ENCODE results near the gene ARHGAP1.

ARHGAP1 gene

GRCh38 chr11:46700241-46701077, at the start of gene ARHGAP1, which contains the start of gene ZNF408:
TSS of gene ARHGAP1 (minus strand) at chr11:46700619. CDS start at chr11:46696107, 4,512 bp downstream.
TSS of gene ZNF408 (plus strand) at chr11:46701031. CDS start at chr11:46701048, 17 bp downstream.
- peak; percentile 94 for DNase-seq

GRCh38 chr11:46747150-46747549, 46.7 kb upstream of the ARHGAP1 start:
- DNase-seq, result no peak

GRCh38 chr11:46745995-46746394, 45.6 kb upstream of the ARHGAP1 start:
- no peak for DNase-seq

- DNase-seq, result no peak
These were observed 44.9 kb upstream of the ARHGAP1 start for GRCh38 chr11:46745328-46745727.

GRCh38 chr11:46743693-46744339, 43.4 kb upstream of the ARHGAP1 start:
- no peak for DNase-seq

GRCh38 chr11:46743043-46743442, 42.6 kb upstream of the ARHGAP1 start:
- no peak for DNase-seq

GRCh38 chr11:46741600-46742484, 41.4 kb upstream of the ARHGAP1 start:
- DNase-seq, result no peak

- DNase-seq, result no peak
These were observed 38.5 kb upstream of the ARHGAP1 start for GRCh38 chr11:46738887-46739286.

GRCh38 chr11:46737699-46738098, 37.3 kb upstream of the ARHGAP1 start:
- DNase-seq, result no peak

- no peak for DNase-seq
These were observed 36.2 kb upstream of the ARHGAP1 start for GRCh38 chr11:46736615-46737014.

GRCh38 chr11:46736146-46736545, 35.7 kb upstream of the ARHGAP1 start:
- no peak for DNase-seq

- no peak for DNase-seq
These were observed 32.8 kb upstream of the ARHGAP1 start for GRCh38 chr11:46733234-46733633.

GRCh38 chr11:46731545-46731944, 31.1 kb upstream of the ARHGAP1 start:
- no peak for DNase-seq

GRCh38 chr11:46729110-46730027, 28.9 kb upstream of the ARHGAP1 start:
- no peak for DNase-seq

- no peak for DNase-seq
These were observed 28.2 kb upstream of the ARHGAP1 start for GRCh38 chr11:46728659-46729040.

GRCh38 chr11:46727952-46728658, 27.7 kb upstream of the ARHGAP1 start:
- no peak for DNase-seq

- DNase-seq, result no peak
These were observed 25.9 kb upstream of the ARHGAP1 start for GRCh38 chr11:46726206-46726862.

GRCh38 chr11:46725338-46726205, 25.2 kb upstream of the ARHGAP1 start:
- DNase-seq, result no peak

GRCh38 chr11:46724088-46724487, 23.7 kb upstream of the ARHGAP1 start:
- peak; percentile 36 for DNase-seq

GRCh38 chr11:46723359-46723680, 22.9 kb upstream of the ARHGAP1 start:
- no peak for DNase-seq

Measured in NCI-H2107 (cell line).